Ovary (tissue), 3 donors: ENCODE data around the gene MCF2L.

Experiments used
- POLR2A ChIP-seq: fragments of 450-650 bp; IDR thresholded peaks from one replicate; pipeline ENCODE4 v1.6.1; 2017; ENCODE audit warnings: antibody characterized with exemption, mild to moderate bottlenecking, moderate library complexity
- TF ChIP-seq, protein P1 (sequence below), 3 donors: fragments of 450-650 bp in 2 of 3; fragments of 200-600 bp in 1 of 3; IDR thresholded peaks; one replicate each; pipeline versions ENCODE4 v1.5.1 to v1.8.0; 2016 to 2022; ENCODE audit warnings: antibody characterized with exemption in 3 of 3, mild to moderate bottlenecking in 1 of 3
- donor health status: DM: no; HTN: no; CAD: no.

DNA sequence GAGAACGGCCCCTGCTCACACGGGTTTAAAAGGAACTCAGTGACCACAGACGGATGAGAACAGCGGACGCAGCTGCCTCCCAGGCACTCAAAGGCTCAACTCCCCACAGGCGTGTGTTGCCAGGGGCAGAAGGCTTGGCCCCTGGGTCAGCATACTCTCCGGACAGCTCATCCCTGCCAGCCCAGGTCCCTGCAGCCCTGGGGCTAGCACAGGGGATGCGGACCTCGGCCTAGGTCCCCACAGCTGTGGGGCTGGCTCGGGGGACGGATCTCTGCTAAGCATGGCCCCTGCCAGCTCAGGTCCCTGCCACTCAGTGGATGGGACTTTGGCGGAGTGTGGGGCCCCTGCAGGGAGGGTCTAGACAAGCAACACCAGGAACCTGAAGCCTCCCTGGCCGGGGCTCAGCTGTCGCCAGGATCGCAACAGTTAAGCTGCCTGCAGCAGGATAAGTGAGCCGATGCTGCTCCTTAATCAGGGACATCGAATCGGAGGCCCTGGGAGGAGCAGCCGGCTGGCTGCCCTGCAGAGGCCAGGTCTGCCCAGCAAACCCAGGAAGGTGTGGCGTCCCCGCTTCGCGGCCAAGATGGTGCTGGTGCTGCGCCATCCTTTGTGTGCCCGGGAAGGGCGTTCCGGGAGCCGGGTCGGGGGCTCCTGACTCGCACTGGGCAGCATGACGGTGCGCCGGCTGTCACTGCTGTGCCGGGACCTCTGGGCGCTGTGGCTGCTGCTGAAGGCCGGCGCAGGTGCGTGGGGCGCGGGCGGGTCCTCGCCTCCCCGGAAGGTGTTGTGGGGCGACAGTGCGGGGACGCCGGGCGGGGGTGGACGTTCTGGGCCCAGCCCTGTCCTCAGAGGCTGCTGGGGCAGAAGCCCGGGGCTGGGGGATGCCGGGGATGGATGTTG, 32.5 kb downstream of the MCF2L start:
- TF ChIP-seq, protein P1, sequence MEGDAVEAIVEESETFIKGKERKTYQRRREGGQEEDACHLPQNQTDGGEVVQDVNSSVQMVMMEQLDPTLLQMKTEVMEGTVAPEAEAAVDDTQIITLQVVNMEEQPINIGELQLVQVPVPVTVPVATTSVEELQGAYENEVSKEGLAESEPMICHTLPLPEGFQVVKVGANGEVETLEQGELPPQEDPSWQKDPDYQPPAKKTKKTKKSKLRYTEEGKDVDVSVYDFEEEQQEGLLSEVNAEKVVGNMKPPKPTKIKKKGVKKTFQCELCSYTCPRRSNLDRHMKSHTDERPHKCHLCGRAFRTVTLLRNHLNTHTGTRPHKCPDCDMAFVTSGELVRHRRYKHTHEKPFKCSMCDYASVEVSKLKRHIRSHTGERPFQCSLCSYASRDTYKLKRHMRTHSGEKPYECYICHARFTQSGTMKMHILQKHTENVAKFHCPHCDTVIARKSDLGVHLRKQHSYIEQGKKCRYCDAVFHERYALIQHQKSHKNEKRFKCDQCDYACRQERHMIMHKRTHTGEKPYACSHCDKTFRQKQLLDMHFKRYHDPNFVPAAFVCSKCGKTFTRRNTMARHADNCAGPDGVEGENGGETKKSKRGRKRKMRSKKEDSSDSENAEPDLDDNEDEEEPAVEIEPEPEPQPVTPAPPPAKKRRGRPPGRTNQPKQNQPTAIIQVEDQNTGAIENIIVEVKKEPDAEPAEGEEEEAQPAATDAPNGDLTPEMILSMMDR (IDR thresholded peaks at IDR 0.05), result no peak
- TF ChIP-seq POLR2A, result no peak
